H1 (cell line): ENCODE results near the gene ST8SIA2.

Source experiments
- ATF3 ChIP-seq: IDR thresholded peaks from 2 replicates; pipeline ENCODE4 v1.6.1; 2011; ENCODE audit warnings: low read depth, mild to moderate bottlenecking, low read length; ENCODE audit not compliant: insufficient read depth
- CTCF ChIP-seq, 3 experiments: IDR thresholded peaks; 1 replicate in 2 of 3; 2 replicates in 1 of 3; pipeline versions ENCODE4 v1.5.1 to v1.6.1; 2011; ENCODE audit warnings: low read length in 3 of 3, mild to moderate bottlenecking in 3 of 3, inconsistent platforms in 2 of 3, low read depth in 1 of 3, moderate library complexity in 1 of 3; ENCODE audit not compliant: insufficient read depth in 1 of 3; ENCODE audit errors: control extremely low read depth in 1 of 3
- EP300 ChIP-seq, 2 experiments: IDR thresholded peaks; 1 replicate in 1 of 2; 2 replicates in 1 of 2; pipeline ENCODE4 v1.6.1; 2011 to 2012; ENCODE audit warnings: low read depth in 2 of 2, low read length in 2 of 2, mild to moderate bottlenecking in 2 of 2, borderline replicate concordance in 1 of 2, inconsistent platforms in 1 of 2, moderate library complexity in 1 of 2
- HDAC2 ChIP-seq, 2 experiments: fragments of 300-600 bp in 1 of 2; sonication (generic) in 1 of 2; IDR thresholded peaks; 2 replicates each; pipeline ENCODE4 v1.6.1; 2011 to 2012; ENCODE audit warnings: low read depth in 2 of 2, low read length in 2 of 2, mild to moderate bottlenecking in 2 of 2, moderate library complexity in 2 of 2, borderline replicate concordance in 1 of 2, inconsistent platforms in 1 of 2
- JUN ChIP-seq: IDR thresholded peaks from 2 replicates; pipeline ENCODE4 v1.6.1; 2011; ENCODE audit warnings: low read depth, mild to moderate bottlenecking, improper control_type of control experiment, low read length
- POLR2A ChIP-seq, 2 experiments: IDR thresholded peaks; 1 replicate in 1 of 2; 2 replicates in 1 of 2; pipeline ENCODE4 v1.6.1; 2011; ENCODE audit warnings: low read depth in 2 of 2, low read length in 2 of 2, mild to moderate bottlenecking in 2 of 2; ENCODE audit errors: control extremely low read depth in 1 of 2
- SIN3A ChIP-seq, 2 experiments: IDR thresholded peaks in 1 of 2; conservative IDR thresholded peaks in 1 of 2; 2 replicates each; pipeline ENCODE4 v1.6.1; 2011 to 2012; ENCODE audit warnings: low read length in 2 of 2, improper control_type of control experiment in 1 of 2, low read depth in 1 of 2, mild to moderate bottlenecking in 1 of 2
- YY1 ChIP-seq: IDR thresholded peaks from 2 replicates; pipeline ENCODE4 v1.6.1; 2011; ENCODE audit warnings: low read depth, mild to moderate bottlenecking, low read length

- TF ChIP-seq EP300 (IDR thresholded peaks at IDR 0.05; ENCODE audit: borderline replicate concordance in 1 of 2, low read depth in 2 of 2, low read length in 2 of 2) (no peak), CTCF (IDR thresholded peaks at IDR 0.05; ENCODE audit: control extremely low read depth in 1 of 3, insufficient read depth in 1 of 3, low read depth in 1 of 3, low read length in 3 of 3) (no peak), YY1 (no peak), ATF3 (no peak), POLR2A (IDR thresholded peaks at IDR 0.05; ENCODE audit: control extremely low read depth in 1 of 2, low read depth in 2 of 2, low read length in 2 of 2) (no peak), JUN (no peak), HDAC2 (IDR thresholded peaks at IDR 0.05; ENCODE audit: borderline replicate concordance in 1 of 2, low read depth in 2 of 2, low read length in 2 of 2) (no peak), SIN3A (conservative IDR thresholded peaks at IDR 0.05 in 1 of 2, IDR thresholded peaks at IDR 0.05 in 1 of 2; ENCODE audit: low read depth in 1 of 2, low read length in 2 of 2) (no peak)
Measured at GRCh38 chr15:92407916-92408315, 14.2 kb downstream of the ST8SIA2 start.
